Activated CD4-positive, alpha-beta T cell treated with anti-CD3 and anti-CD28 coated beads, Interleukin-10, Interleukin-2, amounts not matched to agents 100 ng/mL and 50 ng/mL, durations not matched to agents 16 hours and 8 hours (primary cell): Measurements from ENCODE around the gene BLACAT1.
"Not testable (repeated sequence)": the region's sequence is repeated elsewhere in the genome, so short reads cannot be mapped to it uniquely, and the experiment has no call there.

Source experiments
- DNase-seq: peaks from one replicate; pipeline ENCODE4 v3.0.0-alpha.2; 2020

BLACAT1 gene

DNA sequence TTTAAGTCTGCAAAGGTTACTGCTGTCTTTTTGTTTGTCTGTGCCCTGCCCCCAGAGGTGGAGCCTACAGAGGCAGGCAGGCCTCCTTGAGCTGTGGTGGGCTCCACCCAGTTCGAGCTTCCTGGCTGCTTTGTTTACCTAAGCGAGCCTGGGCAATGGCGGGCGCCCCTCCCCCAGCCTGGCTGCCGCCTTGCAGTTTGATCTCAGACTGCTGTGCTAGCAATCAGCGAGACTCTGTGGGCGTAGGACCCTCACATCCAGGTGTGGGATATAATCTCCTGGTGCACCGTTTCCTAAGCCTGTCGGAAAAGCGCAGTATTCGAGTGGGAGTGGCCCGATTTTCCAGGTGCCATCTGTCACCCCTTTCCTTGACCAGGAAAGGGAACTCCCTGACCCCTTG, 49.6 kb downstream of the BLACAT1 start:
- DNase-seq: not testable (repeated sequence)
